Stomach (tissue), 4 donors: ENCODE data around the gene BTD.
"Not testable (repeated sequence)": the region's sequence is repeated elsewhere in the genome, so short reads cannot be mapped to it uniquely, and the experiment has no call there.

Experiments
- EP300 ChIP-seq: sonication (generic); formaldehyde crosslinking; IDR thresholded peaks from one replicate; pipeline ENCODE4 v1.6.1; 2017; ENCODE audit warnings: antibody characterized with exemption
- POLR2A ChIP-seq, 4 donors: fragments of 450-650 bp; IDR thresholded peaks; one replicate each; pipeline ENCODE4 v1.6.1; 2016; ENCODE audit warnings: antibody characterized with exemption in 4 of 4, control low read depth in 2 of 4, mild to moderate bottlenecking in 1 of 4, moderate library complexity in 1 of 4
- POLR2AphosphoS5 ChIP-seq, 3 donors: sonication (generic); formaldehyde crosslinking; IDR thresholded peaks; one replicate each; pipeline ENCODE4 v1.6.1; 2016; ENCODE audit warnings: antibody characterized with exemption in 3 of 3
- TF ChIP-seq, protein P1 (sequence below), 7 experiments: fragments of 450-650 bp in 4 of 7; fragments of 200-600 bp in 3 of 7; sonication (generic) in 3 of 7; IDR thresholded peaks; one replicate each; pipeline ENCODE4 v1.5.1; 2016 to 2019; ENCODE audit warnings: antibody characterized with exemption in 7 of 7, control low read depth in 2 of 7, mild to moderate bottlenecking in 1 of 7

DNA sequence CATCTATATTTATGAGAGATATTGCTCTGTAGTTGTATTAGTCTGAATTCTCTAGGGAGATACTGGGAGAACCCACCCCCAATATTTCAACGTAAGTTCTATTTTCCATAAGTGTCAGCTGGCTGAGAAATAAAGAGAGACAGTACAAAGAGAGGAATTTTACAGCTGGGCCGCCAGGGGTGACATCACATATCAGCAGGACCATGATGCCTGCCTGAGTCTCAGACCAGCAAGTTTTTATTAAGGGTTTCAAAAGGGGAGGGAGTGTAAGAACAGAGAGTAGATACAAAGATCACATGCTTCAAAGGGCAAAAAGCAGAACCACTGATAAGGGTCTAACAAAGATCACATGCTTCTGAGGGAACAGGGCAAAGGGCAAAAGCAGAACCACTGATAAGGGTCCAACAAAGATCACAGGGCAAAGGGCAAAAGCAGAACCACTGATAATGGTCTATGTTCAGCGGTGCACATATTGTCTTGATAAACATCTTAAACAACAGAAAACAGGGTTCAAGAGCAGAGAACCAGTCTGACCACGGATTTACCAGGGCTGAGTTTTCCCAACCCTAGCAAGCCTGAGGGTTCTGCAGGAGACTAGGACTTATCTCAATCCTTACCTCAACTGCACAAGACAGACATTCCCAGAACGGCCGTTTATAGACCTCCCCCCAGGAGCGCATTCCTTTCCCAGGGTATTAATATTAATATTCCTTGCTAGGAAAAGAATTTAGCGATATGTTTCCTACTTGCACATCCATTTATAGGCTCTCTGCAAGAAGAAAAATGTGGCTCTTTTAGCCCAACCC, 18.3 kb downstream of the BTD start:
- TF ChIP-seq, protein P1, sequence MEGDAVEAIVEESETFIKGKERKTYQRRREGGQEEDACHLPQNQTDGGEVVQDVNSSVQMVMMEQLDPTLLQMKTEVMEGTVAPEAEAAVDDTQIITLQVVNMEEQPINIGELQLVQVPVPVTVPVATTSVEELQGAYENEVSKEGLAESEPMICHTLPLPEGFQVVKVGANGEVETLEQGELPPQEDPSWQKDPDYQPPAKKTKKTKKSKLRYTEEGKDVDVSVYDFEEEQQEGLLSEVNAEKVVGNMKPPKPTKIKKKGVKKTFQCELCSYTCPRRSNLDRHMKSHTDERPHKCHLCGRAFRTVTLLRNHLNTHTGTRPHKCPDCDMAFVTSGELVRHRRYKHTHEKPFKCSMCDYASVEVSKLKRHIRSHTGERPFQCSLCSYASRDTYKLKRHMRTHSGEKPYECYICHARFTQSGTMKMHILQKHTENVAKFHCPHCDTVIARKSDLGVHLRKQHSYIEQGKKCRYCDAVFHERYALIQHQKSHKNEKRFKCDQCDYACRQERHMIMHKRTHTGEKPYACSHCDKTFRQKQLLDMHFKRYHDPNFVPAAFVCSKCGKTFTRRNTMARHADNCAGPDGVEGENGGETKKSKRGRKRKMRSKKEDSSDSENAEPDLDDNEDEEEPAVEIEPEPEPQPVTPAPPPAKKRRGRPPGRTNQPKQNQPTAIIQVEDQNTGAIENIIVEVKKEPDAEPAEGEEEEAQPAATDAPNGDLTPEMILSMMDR (IDR thresholded peaks at IDR 0.05) = not testable (repeated sequence)
- not testable (repeated sequence) for TF ChIP-seq EP300; POLR2A (IDR thresholded peaks at IDR 0.05); POLR2AphosphoS5 (IDR thresholded peaks at IDR 0.05)
